NT2/D1 (cell line): ENCODE results near the gene ZNF280A.
"Not testable (repeated sequence)": the region's sequence is repeated elsewhere in the genome, so short reads cannot be mapped to it uniquely, and the experiment has no call there.

Experiments
- DNase-seq: peaks from one replicate; pipeline ENCODE4 v3.0.0-alpha.2; 2011; ENCODE audit warnings: low read depth, low spot score
- H3K27me3 ChIP-seq: 2 replicates; pipeline ENCODE4 v1.6.0; 2011; ENCODE audit warnings: mild to moderate bottlenecking; ENCODE audit not compliant: insufficient read length, insufficient read depth
- H3K36me3 ChIP-seq: 2 replicates; pipeline ENCODE4 v1.6.1; 2011; ENCODE audit warnings: mild to moderate bottlenecking, low read length, mixed read lengths; ENCODE audit not compliant: insufficient read depth, insufficient read length
- H3K4me1 ChIP-seq: 2 replicates; pipeline ENCODE4 v1.5.1; 2011; ENCODE audit not compliant: insufficient read depth, insufficient read length
- H3K4me3 ChIP-seq: 2 replicates; pipeline ENCODE4 v1.5.1; 2011; ENCODE audit warnings: low read depth; ENCODE audit not compliant: insufficient read length
- H3K9ac ChIP-seq: 2 replicates; pipeline ENCODE4 v1.6.0; 2011; ENCODE audit warnings: low read depth; ENCODE audit not compliant: insufficient read length
- H3K9me3 ChIP-seq: 2 replicates; pipeline ENCODE4 v1.5.1; 2011; ENCODE audit warnings: mild to moderate bottlenecking, low read length; ENCODE audit not compliant: insufficient read depth
- SUZ12 ChIP-seq: IDR thresholded peaks from 2 replicates; pipeline ENCODE4 v1.6.1; 2011; ENCODE audit not compliant: insufficient read length, insufficient read depth; ENCODE audit errors: extremely low read depth
- YY1 ChIP-seq: IDR thresholded peaks from 2 replicates; pipeline ENCODE4 v1.6.1; 2011; ENCODE audit not compliant: insufficient read length, insufficient read depth
- ZNF274 ChIP-seq: IDR thresholded peaks from 2 replicates; pipeline ENCODE4 v1.6.1; 2011; ENCODE audit warnings: mild to moderate bottlenecking, low read depth, low read length

Gene ZNF280A

GRCh38 chr22:22519591-22519990, 479 bp downstream of the ZNF280A start:
- peaks cover 88% of the 10 kb centered on the region for H3K27me3 ChIP-seq
- no peaks in the 10 kb centered on the region for H3K4me1 ChIP-seq
- no peaks in the 10 kb centered on the region for H3K9me3 ChIP-seq
- H3K36me3 ChIP-seq: no peaks in the 10 kb centered on the region
- no peak for TF ChIP-seq YY1
- no peak for TF ChIP-seq ZNF274
- TF ChIP-seq SUZ12: no peak
- no peak overlapping the region for H3K9ac ChIP-seq
- DNase-seq: no peak
- H3K4me3 ChIP-seq: no peak overlapping the region

- peaks cover 89% of the 10 kb centered on the region for H3K27me3 ChIP-seq
- no peak for DNase-seq
- H3K4me1 ChIP-seq: no peaks in the 10 kb centered on the region
- no peak overlapping the region for H3K4me3 ChIP-seq
- TF ChIP-seq YY1: no peak
- TF ChIP-seq SUZ12: no peak
- TF ChIP-seq ZNF274: no peak
- H3K9ac ChIP-seq: no peak overlapping the region
- H3K9me3 ChIP-seq: no peaks in the 10 kb centered on the region
- no peaks in the 10 kb centered on the region for H3K36me3 ChIP-seq
These were observed 3.1 kb downstream of the ZNF280A start for GRCh38 chr22:22516992-22517391.

GRCh38 chr22:22515890-22516289, 4.2 kb downstream of the ZNF280A start:
- Histone ChIP-seq H3K9me3 (peaks cover 2% of the 10 kb centered on the region), H3K4me3 (no peak overlapping the region), H3K9ac (no peak overlapping the region), H3K36me3 (no peaks in the 10 kb centered on the region), H3K4me1 (no peaks in the 10 kb centered on the region), H3K27me3 (peaks cover 89% of the 10 kb centered on the region)
- no peak for DNase-seq
- TF ChIP-seq YY1 (no peak), ZNF274 (no peak), SUZ12 (no peak)

- H3K36me3 ChIP-seq, DNase-seq, H3K9ac ChIP-seq, H3K4me3 ChIP-seq, H3K4me1 ChIP-seq: not testable (repeated sequence)
- peaks cover 16% of the 10 kb centered on the region for H3K9me3 ChIP-seq
- peaks cover 79% of the 10 kb centered on the region for H3K27me3 ChIP-seq
These were observed 5.6 kb downstream of the ZNF280A start for GRCh38 chr22:22514431-22514830.

GRCh38 chr22:22513619-22514018, 6.5 kb downstream of the ZNF280A start:
- Histone ChIP-seq H3K4me1 (no peaks in the 10 kb centered on the region), H3K27me3 (peaks cover 81% of the 10 kb centered on the region), H3K9ac (no peak overlapping the region), H3K4me3 (no peak overlapping the region), H3K9me3 (peaks cover 24% of the 10 kb centered on the region), H3K36me3 (no peaks in the 10 kb centered on the region)
- TF ChIP-seq SUZ12: no peak
- no peak for TF ChIP-seq YY1
- TF ChIP-seq ZNF274: no peak
- DNase-seq: no peak

- Histone ChIP-seq H3K4me3 (no peak overlapping the region), H3K9me3 (peaks cover 24% of the 10 kb centered on the region), H3K27me3 (peaks cover 87% of the 10 kb centered on the region), H3K36me3 (no peaks in the 10 kb centered on the region), H3K9ac (no peak overlapping the region), H3K4me1 (no peaks in the 10 kb centered on the region)
- no peak for DNase-seq
- TF ChIP-seq YY1: no peak
- no peak for TF ChIP-seq ZNF274
- no peak for TF ChIP-seq SUZ12
These were observed 7.1 kb downstream of the ZNF280A start for GRCh38 chr22:22512951-22513350.

GRCh38 chr22:22510833-22511232, 9.2 kb downstream of the ZNF280A start:
- not testable (repeated sequence) for H3K4me1 ChIP-seq, H3K4me3 ChIP-seq, H3K9ac ChIP-seq, DNase-seq, H3K36me3 ChIP-seq
- Histone ChIP-seq H3K27me3 (peaks cover 90% of the 10 kb centered on the region), H3K9me3 (peaks cover 24% of the 10 kb centered on the region)

- H3K36me3 ChIP-seq, H3K9ac ChIP-seq, H3K4me3 ChIP-seq, DNase-seq, H3K4me1 ChIP-seq: not testable (repeated sequence)
- Histone ChIP-seq H3K27me3 (peaks cover 86% of the 10 kb centered on the region), H3K9me3 (peaks cover 24% of the 10 kb centered on the region)
These were observed 10.2 kb downstream of the ZNF280A start for GRCh38 chr22:22509912-22510311.
